H1 (cell line): ENCODE results near the gene SKIDA1. TPM values are rescaled to one million over a fixed set of nuclear protein-coding genes. Genes with fewer than 3 reads are reported as not detected.

Source experiments
- CTCF ChIA-PET: fragments of 300-600 bp; sonication (Branson Sonifier 250); formaldehyde crosslinking; loops from one replicate; lab custom pipeline; 2021; ENCODE audit not compliant: partially characterized antibody; lab: Charles Lee
- POLR2A ChIA-PET: fragments of 300-600 bp; sonication (Branson Sonifier 250); formaldehyde crosslinking; loops from one replicate; lab custom pipeline; 2021; ENCODE audit warnings: inconsistent platforms; ENCODE audit not compliant: partially characterized antibody; lab: Charles Lee
- DNase-seq, 2 experiments: peaks; one replicate each; pipeline versions ENCODE4 v3.0.0 to v3.0.0-alpha.2; 2010 to 2022; ENCODE audit warnings: low spot score in 2 of 2, low read depth in 1 of 2, mixed read lengths in 1 of 2
- FAIRE-seq: peaks from 2 replicates; lab custom pipeline; 2011; peaks lifted over from hg19 to GRCh38; lab: Jason Lieb, UNC
- H2AFZ ChIP-seq: 2 replicates; pipeline ENCODE4 v1.8.1; 2012; ENCODE audit warnings: low read length, inconsistent platforms
- H2AK5ac ChIP-seq: 2 replicates; pipeline ENCODE4 v1.6.1; 2013; ENCODE audit warnings: low read depth, low read length
- H2BK120ac ChIP-seq: replicated peaks from 2 replicates; pipeline ENCODE3; 2013; ENCODE audit warnings: low read depth, low read length, inconsistent platforms
- H2BK12ac ChIP-seq: 2 replicates; pipeline ENCODE4 v1.6.1; 2013; ENCODE audit warnings: low read depth, low read length
- H2BK15ac ChIP-seq: 2 replicates; pipeline ENCODE4 v1.6.1; 2013; ENCODE audit warnings: low read length
- H2BK20ac ChIP-seq: 2 replicates; pipeline ENCODE4 v1.6.1; 2013; ENCODE audit warnings: low read length
- H2BK5ac ChIP-seq: 2 replicates; pipeline ENCODE4 v1.6.1; 2013; ENCODE audit warnings: low read depth, low read length
- H3K14ac ChIP-seq: 2 replicates; pipeline ENCODE4 v1.6.1; 2013; ENCODE audit warnings: inconsistent platforms; ENCODE audit not compliant: insufficient read length
- H3K18ac ChIP-seq: 2 replicates; pipeline ENCODE4 v1.6.1; 2013; ENCODE audit warnings: low read length; ENCODE audit errors: extremely low read depth
- H3K23ac ChIP-seq: 2 replicates; pipeline ENCODE4 v1.6.1; 2013; ENCODE audit warnings: inconsistent platforms; ENCODE audit not compliant: insufficient read length
- H3K23me2 ChIP-seq: 2 replicates; pipeline ENCODE4 v1.6.1; 2013; ENCODE audit warnings: low read depth, low read length
- H3K27ac ChIP-seq: 2 replicates; pipeline ENCODE4 v1.6.1; 2011; ENCODE audit warnings: low read depth, low read length, inconsistent platforms
- H3K27me3 ChIP-seq, 4 experiments: replicated peaks in 1 of 4; 1 replicate in 1 of 4; 2 replicates in 3 of 4; pipeline versions ENCODE4 v1.6.1 to v1.8.1; 2011 to 2013; ENCODE audit warnings: low read length in 3 of 4, mild to moderate bottlenecking in 3 of 4, inconsistent platforms in 2 of 4, mixed read lengths in 2 of 4, moderate library complexity in 1 of 4; ENCODE audit not compliant: control insufficient read depth in 3 of 4, insufficient read depth in 3 of 4; ENCODE audit errors: extremely low read depth in 1 of 4
- H3K36me3 ChIP-seq, 4 experiments: 2 replicates each; pipeline versions ENCODE4 v1.6.1 to v1.8.1; 2011 to 2013; ENCODE audit warnings: mild to moderate bottlenecking in 4 of 4, low read length in 3 of 4, moderate library complexity in 2 of 4, control low read depth in 1 of 4, inconsistent platforms in 1 of 4; ENCODE audit not compliant: insufficient read depth in 4 of 4, control insufficient read depth in 2 of 4
- H3K4ac ChIP-seq: replicated peaks from 2 replicates; pipeline ENCODE3; 2013; ENCODE audit warnings: low read length, low read depth, mixed read lengths, inconsistent platforms; ENCODE audit not compliant: insufficient read length
- H3K4me1 ChIP-seq, 4 experiments: replicated peaks in 1 of 4; 1 replicate in 1 of 4; 2 replicates in 3 of 4; pipeline versions ENCODE4 v1.6.1 to v1.8.1; 2011 to 2013; ENCODE audit warnings: low read length in 3 of 4, inconsistent platforms in 2 of 4, mixed read lengths in 1 of 4; ENCODE audit not compliant: insufficient read depth in 4 of 4, control insufficient read depth in 3 of 4
- H3K4me2 ChIP-seq, 2 experiments: 2 replicates each; pipeline versions ENCODE4 v1.6.1 to v1.8.1; 2011 to 2013; ENCODE audit warnings: low read depth in 2 of 2, low read length in 2 of 2, control low read depth in 1 of 2, inconsistent platforms in 1 of 2, mild to moderate bottlenecking in 1 of 2; ENCODE audit not compliant: insufficient read depth in 1 of 2
- H3K4me3 ChIP-seq, 4 experiments: fragments of 200-600, 300-600 bp in 1 of 4; sonication (generic), shearing (Covaris generic), sonication (Bioruptor Twin) in 1 of 4; 2 replicates each; pipeline versions ENCODE4 v1.5.1 to v1.8.1; 2011 to 2016; ENCODE audit warnings: low read length in 4 of 4, low read depth in 3 of 4, control low read depth in 2 of 4, inconsistent platforms in 2 of 4, mild to moderate bottlenecking in 2 of 4, mixed read lengths in 1 of 4, moderate library complexity in 1 of 4; ENCODE audit not compliant: insufficient read depth in 2 of 4; ENCODE audit errors: extremely low read depth in 1 of 4
- H3K56ac ChIP-seq: replicated peaks from 2 replicates; pipeline ENCODE3; 2013; ENCODE audit warnings: low read depth, mild to moderate bottlenecking, mixed read lengths, low read length, inconsistent platforms; ENCODE audit not compliant: insufficient read length
- H3K79me1 ChIP-seq: 2 replicates; pipeline ENCODE4 v1.6.1; 2013; ENCODE audit warnings: low read depth, low read length, control low read depth
- H3K79me2 ChIP-seq, 2 experiments: 2 replicates each; pipeline versions ENCODE4 v1.6.1 to v1.8.1; 2012 to 2013; ENCODE audit warnings: low read length in 2 of 2, mild to moderate bottlenecking in 2 of 2, inconsistent platforms in 1 of 2; ENCODE audit not compliant: insufficient read depth in 2 of 2, control insufficient read depth in 1 of 2
- H3K9ac ChIP-seq, 4 experiments: replicated peaks in 1 of 4; 1 replicate in 1 of 4; 2 replicates in 3 of 4; pipeline versions ENCODE4 v1.6.1 to v1.8.1; 2011 to 2013; ENCODE audit warnings: low read depth in 3 of 4, low read length in 3 of 4, control low read depth in 2 of 4, mild to moderate bottlenecking in 2 of 4, moderate library complexity in 2 of 4, inconsistent platforms in 1 of 4; ENCODE audit errors: extremely low read depth in 1 of 4
- H3K9me3 ChIP-seq, 2 experiments: 2 replicates each; pipeline versions ENCODE4 v1.6.1 to v1.8.1; 2012 to 2013; ENCODE audit warnings: mild to moderate bottlenecking in 2 of 2, moderate library complexity in 2 of 2, control low read depth in 1 of 2, inconsistent platforms in 1 of 2, low read depth in 1 of 2, low read length in 1 of 2, mixed read lengths in 1 of 2; ENCODE audit not compliant: insufficient read depth in 2 of 2
- H4K20me1 ChIP-seq, 2 experiments: replicated peaks in 1 of 2; 2 replicates each; pipeline versions ENCODE3 to v1.8.1; 2011 to 2013; ENCODE audit warnings: inconsistent platforms in 2 of 2, low read length in 2 of 2, mild to moderate bottlenecking in 1 of 2; ENCODE audit not compliant: insufficient read depth in 2 of 2, control insufficient read depth in 1 of 2
- H4K5ac ChIP-seq: 2 replicates; pipeline ENCODE4 v1.6.1; 2013; ENCODE audit warnings: low read length, low read depth, mixed read lengths, inconsistent platforms; ENCODE audit not compliant: insufficient read length
- H4K8ac ChIP-seq: 2 replicates; pipeline ENCODE4 v1.8.0; 2013; ENCODE audit warnings: mild to moderate bottlenecking, moderate library complexity, low read length, inconsistent platforms; ENCODE audit not compliant: insufficient read depth; ENCODE audit errors: extremely low read depth
- H4K91ac ChIP-seq: replicated peaks from 2 replicates; pipeline ENCODE3; 2013; ENCODE audit warnings: low read length, mixed read lengths, inconsistent platforms; ENCODE audit not compliant: insufficient read length
- CBX5 ChIP-seq: fragments of 300-800, 300-1000 bp; sonication (generic); IDR thresholded peaks from 2 replicates; pipeline ENCODE4 v1.7.1; 2016; ENCODE audit warnings: antibody characterized with exemption, low read length, low read depth
- CBX8 ChIP-seq: fragments of 300-800, 300-1000 bp; sonication (generic); IDR thresholded peaks from 2 replicates; pipeline ENCODE4 v1.7.1; 2016; ENCODE audit warnings: low read depth, low read length, borderline replicate concordance
- EZH2 ChIP-seq: fragments of 200-600 bp; sonication (generic); IDR thresholded peaks from 2 replicates; pipeline ENCODE4 v1.7.1; 2012; ENCODE audit warnings: low read depth, mild to moderate bottlenecking, moderate library complexity, low read length, inconsistent platforms; ENCODE audit not compliant: severe bottlenecking
- PHF8 ChIP-seq: fragments of 200-600 bp; sonication (generic); conservative IDR thresholded peaks from 2 replicates; pipeline ENCODE4 v1.7.1; 2012; ENCODE audit warnings: low read depth, mild to moderate bottlenecking, inconsistent platforms, low read length, moderate library complexity
- RFX5 ChIP-seq: IDR thresholded peaks from 2 replicates; pipeline ENCODE4 v1.6.1; 2011; ENCODE audit warnings: low read depth, low read length, improper control_type of control experiment, borderline replicate concordance
- RXRA ChIP-seq: IDR thresholded peaks from 2 replicates; pipeline ENCODE4 v1.6.1; 2011; ENCODE audit warnings: low read depth, mild to moderate bottlenecking, low read length, moderate library complexity; ENCODE audit not compliant: insufficient read depth
- SP1 ChIP-seq: IDR thresholded peaks from 2 replicates; pipeline ENCODE4 v1.6.1; 2011; ENCODE audit warnings: low read depth, low read length
- SUZ12 ChIP-seq: fragments of 200-600 bp; sonication (generic); IDR thresholded peaks from 2 replicates; pipeline ENCODE4 v1.6.1; 2012; ENCODE audit warnings: mild to moderate bottlenecking, inconsistent platforms, low read length, moderate library complexity, mixed read lengths
- TAF1 ChIP-seq: IDR thresholded peaks from 2 replicates; pipeline ENCODE4 v1.6.1; 2011; ENCODE audit warnings: mild to moderate bottlenecking, low read depth, low read length
- TAF7 ChIP-seq: optimal IDR thresholded peaks from 2 replicates; pipeline ENCODE3; 2011; ENCODE audit warnings: low read depth, mild to moderate bottlenecking, inconsistent platforms, low read length, moderate library complexity, borderline replicate concordance
- TBP ChIP-seq: IDR thresholded peaks from 2 replicates; pipeline ENCODE4 v1.6.1; 2011; ENCODE audit warnings: low read depth, low read length, improper control_type of control experiment
- WGBS, 2 experiments: shearing (Covaris generic) in 1 of 2; methylation state at CpG; one replicate each; pipeline versions ENCODE4 v1.1.6 to v1.1.7; 2013 to 2015; ENCODE audit warnings: low lambda C conversion rate in 2 of 2, mixed read lengths in 2 of 2, inconsistent platforms in 1 of 2, low coverage in 1 of 2, missing lambda C conversion rate in 1 of 2; ENCODE audit not compliant: insufficient replicate concordance in 2 of 2, insufficient coverage in 1 of 2, insufficient read length in 1 of 2; ENCODE audit errors: extremely low coverage in 1 of 2, missing lambda C conversion rate in 1 of 2; 5-methylcytosine and 5-hydroxymethylcytosine counted together
- polyA plus RNA-seq, 7 experiments: library from polyadenylated mRNA; depleted of rRNA in 3 of 7; stranded (reverse) in 5 of 7; unstranded in 2 of 7; fragments of >200 nt in 5 of 7; fragments of 200-250 nt in 2 of 7; gene quantifications; 1 replicate in 5 of 7; 2 replicates in 1 of 7; 4 replicates in 1 of 7; pipeline versions ENCODE4 v1.2.1 to v1.2.3, GENCODE V29; 2011 to 2013; ENCODE audit warnings: missing spikeins in 2 of 7, mixed read lengths in 2 of 7
- total RNA-seq: library from RNA; stranded (reverse); fragmentation: NEBNext Ultra II Directional; extraction: Animal tissue kit (Norgen Biotek cat#: 25700); gene quantifications from 2 replicates; pipeline ENCODE4 v1.2.1, GENCODE V29; 2021

The SKIDA1 gene
- total and polyA plus RNA-seq, 2 of the 8 experiments (the other 6 are each of a cell fraction or from before 2014, with no cell fraction given), result 1.5 to 8.0 TPM

- Histone ChIP-seq H3K14ac (peak overlapping the region; percentile 42), H3K27ac (peak overlapping the region; percentile 91), H3K4me2 (peak overlapping the region; percentile 95 to 97), H3K36me3 (no peaks in the 10 kb centered on the region), H3K23me2 (peaks cover 14% of the 10 kb centered on the region; the same call in 1 of the 2 replicates), H3K56ac (peak overlapping the region; percentile 87), H3K18ac (peak overlapping the region; percentile 66), H3K23ac (no peak overlapping the region), H2BK5ac (peak overlapping the region; percentile 85), H3K4me3 (peak overlapping the region; percentile 66 to 79 (median 76)), H2BK15ac (0 out of 2 replicates have a peak overlapping the region, but pooled peaks have one; percentile 34), H3K9me3 (no peaks in the 10 kb centered on the region), H2BK120ac (peak overlapping the region; percentile 68), H2BK20ac (no peak overlapping the region), H3K79me2 (peaks cover 0 to 9% of the 10 kb centered on the region in 2 experiments; a peak in 2 of 4 replicates), H4K8ac (peak overlapping the region; percentile 98; the same call in 1 of the 2 replicates), H3K9ac (peak overlapping the region; percentile 77 to 91 (median 88)), H3K4me1 (peaks cover 7 to 39% (median 20%) of the 10 kb centered on the region in 4 experiments), H3K79me1 (no peaks in the 10 kb centered on the region), H2AK5ac (no peak overlapping the region), H4K5ac (peak overlapping the region; percentile 98), H2AFZ (no peak overlapping the region), H3K4ac (peak overlapping the region; percentile 99), H4K91ac (peak overlapping the region; percentile 71), H3K27me3 (0 out of 7 replicates have a peak, but pooled peaks cover 0 to 3% (median 0%) of the 10 kb centered on the region in 4 experiments), H2BK12ac (peak overlapping the region; percentile 91), H4K20me1 (no peaks in the 10 kb centered on the region)
- ChIA-PET POLR2A (interaction anchor here (0.6 to 17.3 kb wide), 15 partner anchors 8 to 721 kb away, joined by 3 to 352 read pairs (median 6); partner anchors contain the start of gene MLLT10), CTCF (interaction anchor here (0.6 to 3.6 kb wide), 6 partner anchors 9 to 247 kb away, joined by 3 to 17 read pairs (median 4); no protein-coding TSS in a partner anchor)
- peak in 1 of 2 experiments; percentile 47 for DNase-seq
- WGBS, 2 experiments, result 2% methylated on average over 22 of the region's 23 CpGs; no CpG with 5 or more reads in 1 of the 2 experiments
- peak; percentile 73 for FAIRE-seq
- TF ChIP-seq TAF7 (peak; percentile 66), RXRA (no peak), TBP (peak; percentile 24; the same call in 1 of the 2 replicates), SP1 (no peak), CBX8 (no peak), TAF1 (peak; percentile 57), PHF8 (no peak), EZH2 (no peak), SUZ12 (no peak), RFX5 (no peak), CBX5 (no peak)
Observed at GRCh38 chr10:21524526-21525366, 736 bp downstream of the SKIDA1 start.
